HEK293T (cell line): Measurements from ENCODE around the gene TCP11L2.

Source experiments
- BHLHE40 ChIP-seq: fragments of 450-650 bp; IDR thresholded peaks from 2 replicates; pipeline ENCODE4 v1.6.1; 2016; ENCODE audit warnings: mild to moderate bottlenecking, moderate library complexity, borderline replicate concordance
- ELF4 ChIP-seq: fragments of 450-650 bp; IDR thresholded peaks from 2 replicates; pipeline ENCODE4 v1.6.1; 2017; ENCODE audit warnings: antibody characterized with exemption
- FOXM1 ChIP-seq: fragments of 450-650 bp; IDR thresholded peaks from 2 replicates; pipeline ENCODE4 v1.6.1; 2017; ENCODE audit warnings: mild to moderate bottlenecking, borderline replicate concordance
- HDGF ChIP-seq: fragments of 450-650 bp; IDR thresholded peaks from 2 replicates; pipeline ENCODE4 v1.6.1; 2017; ENCODE audit warnings: antibody characterized with exemption, borderline replicate concordance
- PKNOX1 ChIP-seq: fragments of 450-650 bp; IDR thresholded peaks from 2 replicates; pipeline ENCODE4 v1.6.1; 2016
- SP1 ChIP-seq: fragments of 450-650 bp; IDR thresholded peaks from 2 replicates; pipeline ENCODE4 v1.6.1; 2017
- TARDBP ChIP-seq: fragments of 450-650 bp; IDR thresholded peaks from 2 replicates; pipeline ENCODE4 v1.6.1; 2016

GRCh38 chr12:106328735-106329134, 26.2 kb downstream of the TCP11L2 start:
- TF ChIP-seq PKNOX1 (no peak), FOXM1 (no peak), SP1 (no peak), TARDBP (no peak), BHLHE40 (no peak), ELF4 (no peak), HDGF (no peak)
